NCI-H774 (cell line): ENCODE measurements around the gene SDK2.

Source experiments
- DNase-seq: peaks from one replicate; lab custom pipeline; 2025; lab: John Stamatoyannopoulos, UW

SDK2 gene

DNA sequence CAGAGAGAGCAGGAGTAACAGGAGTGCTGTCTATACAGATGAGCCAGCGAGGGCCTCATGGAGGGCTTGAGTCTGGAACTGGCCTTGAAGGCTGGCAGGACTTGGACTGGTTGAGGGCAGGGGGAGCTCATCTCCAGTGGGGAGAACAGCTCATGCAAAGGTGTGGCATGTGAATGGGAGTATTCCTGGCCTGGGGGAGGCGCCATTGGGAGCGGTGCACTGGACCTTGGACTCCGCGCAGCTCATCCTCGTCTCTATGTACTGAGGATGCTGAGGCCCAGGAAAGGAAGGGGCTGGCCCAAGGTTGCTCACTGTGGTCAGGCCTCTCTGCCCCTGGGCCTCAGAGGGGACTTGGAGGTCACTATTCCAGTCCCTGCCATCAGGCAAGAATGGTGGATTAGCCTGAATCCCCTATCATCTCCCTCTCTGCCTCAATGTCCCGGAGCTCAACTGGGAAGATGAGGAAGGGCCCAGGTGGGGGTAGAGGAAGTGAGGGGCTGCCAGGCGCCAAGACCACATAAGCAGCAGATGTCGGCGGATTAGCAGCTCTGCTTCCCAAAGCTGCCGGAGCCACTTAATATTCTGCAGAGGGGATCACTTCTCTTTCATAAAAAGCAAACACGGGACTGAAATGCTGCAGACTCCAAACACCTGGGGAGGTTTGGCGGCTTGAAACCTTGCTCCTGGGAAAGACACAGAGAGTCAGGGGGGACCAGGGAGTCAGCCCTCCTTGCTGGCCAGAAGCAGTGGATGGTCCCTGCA, 88.9 kb downstream of the SDK2 start:
- no peak for DNase-seq

DNA sequence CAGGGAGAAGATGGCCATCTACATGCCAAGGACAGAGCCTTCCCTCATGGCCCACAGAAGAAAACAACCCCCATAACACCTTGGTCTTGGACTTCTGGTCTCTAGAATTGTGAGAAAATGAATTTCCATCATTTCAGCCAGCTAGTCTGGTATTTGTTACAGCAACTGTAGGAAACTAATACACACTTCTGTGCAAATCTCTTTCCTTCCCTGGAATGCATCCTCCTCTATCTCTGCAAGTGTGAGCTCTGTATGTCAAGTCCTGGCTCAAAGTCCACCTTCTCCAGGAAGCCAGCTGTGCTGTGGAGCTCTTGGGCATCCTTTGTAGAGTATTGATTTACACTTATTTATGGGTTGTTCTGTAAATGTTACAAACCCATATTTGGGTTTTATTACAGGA, 89.7 kb downstream of the SDK2 start:
- DNase-seq, result no peak

DNA sequence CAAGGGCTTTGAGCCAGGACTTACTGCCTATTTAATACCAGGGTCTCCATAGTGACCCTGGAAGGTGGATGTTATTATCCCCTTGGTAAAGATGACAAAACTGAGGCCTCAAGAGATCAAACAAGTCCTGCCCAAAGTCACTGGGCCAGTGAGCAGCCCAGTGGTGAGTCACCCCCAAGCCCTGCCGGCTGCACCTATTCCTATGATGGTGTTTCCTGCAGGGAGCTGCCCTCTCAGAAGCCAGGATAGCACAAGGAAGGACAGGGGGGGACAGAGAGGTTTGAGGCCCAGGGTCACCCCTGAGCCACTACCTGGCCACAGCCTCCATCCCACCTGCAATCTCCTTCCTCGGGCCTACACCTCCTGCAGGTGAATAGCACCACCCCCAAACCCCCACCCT, 90.9 kb downstream of the SDK2 start:
- DNase-seq, result no peak

DNA sequence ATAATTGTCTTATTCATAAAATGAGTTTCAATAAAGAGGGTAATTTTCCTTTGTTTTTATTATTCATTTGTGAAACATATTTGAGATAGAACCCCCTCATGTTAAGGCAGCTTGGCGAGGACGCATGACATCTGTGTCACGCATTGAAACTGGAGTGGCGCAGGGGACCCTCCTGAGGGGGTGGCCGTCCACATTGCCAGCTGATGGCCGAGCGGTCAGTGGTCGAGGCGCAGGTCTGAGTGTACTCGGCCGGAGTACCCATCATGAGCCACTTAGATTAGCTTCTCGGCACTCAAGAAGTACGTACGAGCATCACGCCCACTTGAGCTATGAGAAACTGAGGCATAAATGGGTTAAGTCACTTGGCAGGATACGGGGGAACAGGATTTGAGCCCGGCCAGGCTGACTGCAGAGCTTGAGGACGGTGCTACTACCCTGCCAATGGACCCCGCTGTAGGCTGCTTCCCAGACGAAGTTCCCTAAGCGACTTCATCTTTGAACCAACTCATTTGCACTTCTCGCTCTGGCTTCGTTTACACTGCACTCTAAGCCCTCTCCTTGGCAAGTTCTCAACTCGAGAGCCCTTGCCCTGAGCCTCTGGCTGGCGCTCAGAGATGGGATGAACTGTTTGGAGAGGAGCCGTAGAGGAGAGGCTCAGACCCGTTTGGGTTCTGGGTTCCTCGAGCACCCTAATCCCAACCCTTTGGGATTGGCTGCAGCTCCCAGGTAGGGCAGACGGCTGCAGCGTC, 91.8 kb downstream of the SDK2 start:
- DNase-seq, result no peak

DNA sequence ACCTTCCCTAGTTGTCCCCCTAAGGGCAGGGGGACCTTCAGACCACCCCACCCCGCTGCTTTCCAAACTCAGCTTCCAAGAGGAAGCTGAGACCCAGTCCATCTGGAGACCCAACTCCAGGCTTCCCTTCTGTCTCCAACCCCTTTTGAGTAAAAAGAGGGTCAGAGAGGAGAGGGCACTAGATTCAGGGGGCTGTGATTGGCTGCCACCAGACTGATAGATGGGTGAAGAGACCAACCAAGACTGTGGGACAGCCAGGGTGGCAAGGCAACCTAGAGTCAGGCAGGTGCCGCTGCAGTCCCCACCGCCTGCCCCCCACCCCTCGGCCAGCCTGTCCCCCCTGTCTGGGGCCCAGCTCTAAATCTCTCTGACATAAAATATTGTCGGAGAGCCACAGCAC, 92.5 kb downstream of the SDK2 start:
- no peak for DNase-seq

DNA sequence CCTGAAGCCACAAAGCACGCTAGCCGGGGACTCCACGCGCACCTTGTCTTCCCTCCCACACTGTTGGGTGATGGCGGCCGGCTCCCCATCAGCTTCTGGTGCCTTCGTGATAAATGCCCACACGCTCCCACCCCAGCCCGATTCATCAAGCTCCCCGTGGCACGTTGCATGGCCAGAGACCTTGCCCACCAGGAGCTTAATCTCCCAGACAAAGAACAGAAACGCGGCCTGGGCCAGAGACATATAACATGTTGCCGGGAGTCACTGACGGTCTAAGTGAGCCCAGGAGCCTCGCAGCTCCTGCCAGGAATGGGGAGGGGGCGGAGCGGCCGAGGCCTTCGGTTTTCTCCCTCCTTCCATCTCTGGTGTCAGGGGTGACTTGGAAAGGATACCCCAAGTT, 93.1 kb downstream of the SDK2 start:
- no peak for DNase-seq

DNA sequence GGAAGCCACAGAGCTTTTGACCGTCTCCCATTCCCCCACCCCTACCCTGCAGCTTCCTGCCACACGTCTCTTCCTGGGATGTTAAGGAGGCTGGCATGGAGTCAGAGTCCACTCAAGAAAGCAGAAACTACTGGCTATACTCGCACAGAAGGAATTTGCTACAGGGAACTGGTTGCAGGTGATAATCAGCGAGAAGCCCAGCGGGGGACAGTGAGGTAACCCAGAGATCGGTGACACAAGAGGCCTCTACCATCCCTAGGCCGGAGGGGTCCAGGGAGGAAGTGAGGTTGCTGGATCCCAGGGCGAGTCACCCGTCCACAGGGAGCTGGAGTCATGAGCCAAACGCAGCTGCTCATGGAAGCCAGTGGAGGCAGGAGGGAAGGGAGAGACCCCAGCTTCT, 93.7 kb downstream of the SDK2 start:
- DNase-seq, result no peak

DNA sequence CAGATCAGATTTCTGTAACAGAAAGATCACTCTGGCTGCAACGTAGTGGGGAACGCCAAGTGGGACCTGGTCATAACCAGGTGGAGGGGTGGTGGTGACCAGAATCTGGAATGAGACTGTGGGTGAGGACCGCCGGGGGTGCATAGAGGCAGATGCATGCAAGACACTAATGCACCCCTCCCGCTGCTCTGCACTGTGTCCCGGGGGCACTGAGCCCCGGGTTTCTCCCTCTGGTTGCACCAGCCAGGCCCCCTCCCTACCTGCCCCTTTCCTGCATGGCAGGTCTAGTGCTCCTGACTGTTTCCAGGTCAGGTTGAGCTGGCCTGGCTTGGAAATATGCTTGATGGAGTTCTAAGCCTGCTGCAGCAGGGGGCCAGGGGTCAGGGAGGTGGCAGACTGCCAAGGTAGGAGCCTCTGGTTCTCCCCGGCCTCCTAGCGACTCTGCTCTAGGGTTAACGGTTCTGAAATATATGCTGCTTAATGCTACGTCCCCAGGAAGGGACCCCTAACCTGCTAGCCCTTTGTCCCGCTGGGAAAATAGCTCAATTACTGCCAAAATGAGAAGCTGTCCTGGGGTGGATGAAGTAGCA, 94.3 kb downstream of the SDK2 start:
- DNase-seq, result no peak

DNA sequence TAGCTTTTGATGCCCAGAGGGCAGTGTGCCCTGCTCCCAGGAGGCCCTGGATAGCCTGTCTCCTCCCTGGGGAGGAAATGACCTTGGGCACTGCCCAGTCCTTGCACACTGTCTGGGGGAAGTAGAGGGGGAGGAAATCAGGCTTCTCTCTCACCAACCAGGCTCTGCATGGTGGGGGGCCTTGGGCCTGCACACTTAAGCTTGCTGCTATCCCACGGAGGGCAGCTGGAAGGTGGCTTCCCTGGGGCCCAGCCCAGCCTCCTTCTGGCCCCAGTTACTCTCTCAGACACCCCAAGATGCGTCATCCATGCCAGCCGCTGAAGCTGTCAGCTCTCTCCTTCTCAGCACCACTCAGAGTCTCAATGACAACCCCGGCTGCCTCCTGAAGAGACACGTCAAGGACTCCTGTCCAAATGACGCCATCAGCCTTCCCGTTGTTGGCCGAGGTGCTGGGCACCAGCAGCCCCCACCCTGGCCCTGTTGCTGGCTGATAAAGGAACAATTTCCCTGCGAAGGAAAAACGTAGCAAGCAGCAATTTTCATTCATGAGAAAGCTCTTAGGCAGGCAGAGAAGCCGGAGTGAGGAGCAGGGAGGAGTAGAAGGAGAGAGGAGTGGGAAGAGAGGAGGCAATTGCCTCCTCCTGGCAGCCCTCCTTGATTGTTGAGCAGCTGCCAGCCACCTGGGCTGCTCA, 95.5 kb downstream of the SDK2 start:
- no peak for DNase-seq

DNA sequence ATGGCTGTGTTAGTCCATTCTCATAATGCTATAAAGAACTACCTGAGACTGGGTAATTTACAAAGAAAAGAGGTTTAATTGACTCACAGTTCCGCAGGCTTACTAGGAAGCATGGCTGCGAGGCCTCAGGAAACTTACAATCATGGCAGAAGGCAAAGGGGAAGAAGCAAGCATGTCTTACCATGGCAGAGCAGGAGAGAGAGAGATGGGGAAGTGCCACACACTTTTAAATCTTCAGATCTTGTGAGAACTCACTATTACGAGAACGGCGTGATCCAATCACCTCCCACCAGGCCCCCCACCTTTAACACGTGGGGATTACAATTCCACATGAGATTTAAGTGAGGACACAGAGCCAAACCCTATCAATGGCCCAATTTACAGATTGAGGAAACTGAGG, 96.5 kb downstream of the SDK2 start:
- DNase-seq, result no peak

DNA sequence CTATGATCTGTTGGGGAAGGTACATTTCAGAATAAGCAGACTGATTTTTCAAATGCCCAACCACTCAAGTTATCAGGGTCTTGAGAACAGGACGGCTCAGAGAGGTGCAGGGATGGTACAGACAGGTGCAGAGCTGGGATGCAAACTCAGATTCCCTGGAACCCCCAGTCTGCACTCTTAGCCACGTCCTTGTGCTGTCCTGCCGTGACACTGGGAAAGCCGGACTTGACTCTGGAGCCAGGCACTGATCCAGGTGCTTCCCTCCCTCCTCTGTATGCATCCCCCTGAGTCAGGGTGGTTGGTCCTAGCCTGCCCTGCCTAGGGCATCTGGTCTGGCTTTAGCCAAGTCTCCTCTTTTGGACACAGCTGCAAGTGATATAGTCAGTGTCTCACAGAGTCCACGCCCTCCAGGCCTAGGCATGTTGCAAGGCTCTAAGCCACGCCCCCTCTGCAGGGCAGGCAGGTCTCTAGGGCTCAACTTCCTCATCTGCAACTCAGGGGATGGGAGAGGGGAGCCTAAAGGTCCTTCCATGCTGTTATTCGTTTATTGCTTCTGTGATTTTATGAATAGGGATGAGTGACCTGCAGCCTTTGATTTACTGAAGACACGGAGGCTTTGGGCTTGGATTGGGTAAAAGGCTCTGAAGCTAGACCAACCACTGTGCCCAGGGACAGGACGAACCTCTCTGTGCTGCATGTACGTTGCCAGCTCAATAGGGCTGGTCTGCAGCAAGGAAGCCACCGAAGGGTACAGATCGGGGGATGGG, 97.3 kb downstream of the SDK2 start:
- DNase-seq, result peak; percentile 40

DNA sequence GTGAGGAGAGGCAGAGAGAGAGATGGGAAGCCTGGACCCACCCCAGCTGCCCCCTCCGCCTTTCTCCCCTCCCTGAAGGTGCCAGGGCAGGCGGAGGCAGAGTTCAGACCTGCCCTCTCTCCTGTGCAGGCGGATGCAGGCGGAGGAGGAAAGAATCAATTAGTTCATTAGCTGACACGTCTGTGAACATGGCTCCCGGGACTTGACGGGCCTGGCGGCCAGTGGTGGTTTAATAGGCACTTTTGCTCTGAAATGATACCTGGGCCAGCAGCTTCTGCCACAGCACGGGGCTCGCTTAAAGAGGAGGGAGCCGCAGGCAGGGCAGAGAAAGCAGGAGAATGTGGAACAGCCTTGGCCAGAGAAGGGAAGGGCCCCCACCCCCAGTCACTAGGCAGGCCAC, 98.1 kb downstream of the SDK2 start:
- no peak for DNase-seq

DNA sequence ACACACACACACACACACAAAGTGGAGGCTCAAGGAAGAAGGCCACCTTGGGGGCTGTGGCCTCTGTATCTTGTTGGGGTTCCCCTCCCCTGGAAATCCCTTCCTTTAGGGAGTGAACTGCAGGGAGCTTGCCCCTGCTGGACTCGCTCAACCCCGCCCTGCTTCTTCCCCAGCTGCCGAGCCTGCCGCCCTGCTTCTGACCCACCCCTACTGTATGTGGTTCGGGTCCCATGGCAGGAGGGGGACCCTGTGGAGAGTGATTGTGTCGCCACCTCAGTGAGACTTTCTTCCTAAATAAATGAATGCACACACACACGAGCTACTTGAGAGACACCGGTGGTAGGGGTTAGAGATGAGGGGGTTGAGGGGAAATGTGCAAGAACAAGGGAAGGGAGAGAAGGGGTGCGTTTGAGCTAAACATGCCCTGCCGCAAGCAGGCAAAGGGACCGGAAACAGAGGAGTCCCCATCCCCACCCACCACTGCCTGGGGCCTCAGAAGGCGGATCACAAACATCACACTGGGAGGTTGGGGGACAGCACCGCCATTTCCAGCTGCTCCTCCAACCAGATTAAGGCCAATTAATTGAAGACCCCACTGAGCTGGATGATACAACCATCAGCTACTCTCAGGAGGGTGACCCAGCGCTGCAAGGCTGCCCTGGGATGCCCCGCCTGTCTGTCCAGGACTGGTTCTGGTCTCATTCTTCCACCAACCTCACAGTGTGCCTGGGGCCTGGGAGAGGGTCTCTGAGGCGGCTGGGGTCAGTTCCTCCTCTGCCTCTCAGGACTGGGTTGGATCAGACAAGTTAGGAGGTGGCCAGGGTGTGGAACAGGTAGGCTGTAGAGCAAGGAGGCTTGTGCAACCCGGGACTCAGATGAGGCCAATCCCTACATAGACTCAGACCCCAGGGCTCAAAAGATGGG, 98.9 kb downstream of the SDK2 start:
- no peak for DNase-seq

DNA sequence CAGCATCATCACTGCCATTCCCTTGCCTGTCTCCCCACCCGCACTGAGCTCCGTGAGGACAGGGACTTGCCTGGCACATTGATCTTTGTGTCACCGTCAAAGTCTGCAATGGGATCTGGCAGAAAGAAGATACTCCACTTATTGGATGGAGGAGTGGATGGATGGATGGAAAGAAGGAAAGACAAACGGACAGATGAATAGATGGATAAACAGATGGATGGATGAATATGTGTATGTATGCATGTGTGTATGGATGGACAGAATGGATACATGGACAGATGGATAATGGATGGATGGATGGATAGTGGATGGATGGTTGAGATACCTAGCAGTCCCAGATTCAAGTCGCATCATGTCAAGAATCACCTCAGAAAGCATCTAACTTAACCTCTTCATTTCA, 99.9 kb downstream of the SDK2 start:
- DNase-seq, result no peak

DNA sequence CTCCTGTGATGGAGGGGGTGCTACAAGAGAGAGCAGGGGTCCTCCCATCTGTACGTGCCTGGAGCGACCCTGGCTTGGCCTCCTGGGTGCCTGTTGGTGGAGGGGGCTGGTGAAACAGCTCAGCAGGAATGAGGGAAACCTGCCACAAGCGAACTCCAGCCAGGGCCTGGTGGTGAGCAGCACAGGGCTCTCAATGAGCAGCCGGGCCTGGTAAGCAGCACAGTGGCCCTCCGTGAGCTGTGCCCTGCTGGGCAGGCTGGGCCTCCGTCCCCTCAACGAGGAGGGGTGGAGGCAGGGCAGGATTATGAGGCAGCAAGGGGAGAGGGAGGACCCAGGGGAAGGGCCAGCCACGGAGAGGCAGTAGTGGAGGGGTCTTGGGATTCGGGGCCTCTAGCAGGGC, 101.9 kb downstream of the SDK2 start:
- no peak for DNase-seq

DNA sequence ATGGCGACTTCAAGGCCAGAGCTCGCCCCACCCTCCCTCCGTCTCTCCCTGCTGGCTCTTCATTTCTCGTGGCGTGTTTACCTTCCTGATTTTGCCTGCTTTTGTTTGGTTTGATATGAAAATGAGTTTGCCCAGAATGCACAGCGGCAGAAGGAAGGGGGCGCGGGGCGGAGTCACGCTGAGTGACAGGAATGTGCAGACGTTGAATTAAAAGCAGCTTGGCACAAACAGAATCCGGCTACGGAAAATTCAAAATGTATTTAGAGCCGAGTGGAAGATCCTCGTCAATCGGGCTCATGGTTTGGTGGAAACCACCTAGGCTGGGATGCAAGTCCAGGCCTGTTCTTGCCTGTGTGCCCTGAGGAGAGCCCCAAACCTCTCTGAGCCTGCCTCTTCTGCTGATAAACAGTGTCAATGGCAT, 102.7 kb downstream of the SDK2 start:
- no peak for DNase-seq

DNA sequence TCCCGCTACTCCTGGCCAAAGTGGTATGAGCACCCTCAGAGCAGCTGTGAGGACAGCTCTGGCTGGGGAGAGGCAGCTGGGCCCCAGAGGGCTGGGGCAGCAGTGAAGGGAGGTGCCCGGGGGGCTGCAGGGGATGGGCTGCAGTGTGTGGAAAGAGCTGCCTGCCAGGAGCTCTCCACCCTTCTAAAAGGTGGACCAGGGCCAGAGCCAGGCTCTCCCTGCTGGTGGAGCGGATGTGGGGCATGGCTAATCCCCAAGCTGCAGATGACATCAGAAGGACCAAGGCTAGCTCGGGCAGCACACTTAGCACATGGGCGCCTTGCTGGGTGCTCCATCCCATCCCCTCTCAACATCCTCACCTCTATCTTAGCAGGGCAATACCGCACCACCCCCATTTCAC, 103.1 kb downstream of the SDK2 start:
- no peak for DNase-seq

DNA sequence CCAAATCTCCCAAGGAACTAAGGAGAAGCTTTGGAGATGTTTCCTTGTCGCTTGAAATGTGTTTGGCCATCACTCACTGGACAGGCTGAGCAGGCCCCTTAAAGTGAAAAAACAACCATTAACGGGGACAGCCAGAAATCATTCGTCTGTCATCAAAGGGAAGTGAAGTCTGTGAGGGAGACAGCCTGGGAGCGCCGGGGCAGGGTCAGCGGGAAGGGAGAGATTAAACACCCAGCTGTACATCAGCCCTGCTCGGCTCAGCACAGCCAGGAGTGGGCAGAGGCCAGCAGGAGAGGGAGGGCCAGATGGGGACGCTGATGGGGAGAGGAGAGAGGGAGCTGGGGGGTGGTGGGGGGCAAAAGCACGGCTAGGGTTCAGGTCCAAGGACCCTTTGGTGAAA, 105.1 kb downstream of the SDK2 start:
- DNase-seq, result no peak

DNA sequence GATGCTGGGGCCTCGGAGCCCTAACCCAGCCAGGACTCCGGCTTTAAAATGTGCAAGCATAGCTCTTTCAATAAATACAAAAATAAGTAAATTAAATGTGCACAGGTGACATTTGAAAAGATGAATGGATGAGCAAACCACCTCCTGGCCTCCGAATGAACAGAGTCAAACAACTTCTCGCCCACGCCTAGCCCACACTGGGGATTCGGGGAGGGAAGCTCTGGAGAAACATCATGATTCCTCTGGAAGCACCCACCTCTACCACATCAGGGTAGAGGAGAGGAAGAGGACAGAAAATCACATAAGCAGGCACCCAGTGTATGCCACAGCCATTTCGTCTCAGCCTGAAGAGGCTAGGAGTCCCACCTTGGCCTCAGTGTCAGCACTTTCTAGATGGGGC, 105.8 kb downstream of the SDK2 start:
- no peak for DNase-seq

DNA sequence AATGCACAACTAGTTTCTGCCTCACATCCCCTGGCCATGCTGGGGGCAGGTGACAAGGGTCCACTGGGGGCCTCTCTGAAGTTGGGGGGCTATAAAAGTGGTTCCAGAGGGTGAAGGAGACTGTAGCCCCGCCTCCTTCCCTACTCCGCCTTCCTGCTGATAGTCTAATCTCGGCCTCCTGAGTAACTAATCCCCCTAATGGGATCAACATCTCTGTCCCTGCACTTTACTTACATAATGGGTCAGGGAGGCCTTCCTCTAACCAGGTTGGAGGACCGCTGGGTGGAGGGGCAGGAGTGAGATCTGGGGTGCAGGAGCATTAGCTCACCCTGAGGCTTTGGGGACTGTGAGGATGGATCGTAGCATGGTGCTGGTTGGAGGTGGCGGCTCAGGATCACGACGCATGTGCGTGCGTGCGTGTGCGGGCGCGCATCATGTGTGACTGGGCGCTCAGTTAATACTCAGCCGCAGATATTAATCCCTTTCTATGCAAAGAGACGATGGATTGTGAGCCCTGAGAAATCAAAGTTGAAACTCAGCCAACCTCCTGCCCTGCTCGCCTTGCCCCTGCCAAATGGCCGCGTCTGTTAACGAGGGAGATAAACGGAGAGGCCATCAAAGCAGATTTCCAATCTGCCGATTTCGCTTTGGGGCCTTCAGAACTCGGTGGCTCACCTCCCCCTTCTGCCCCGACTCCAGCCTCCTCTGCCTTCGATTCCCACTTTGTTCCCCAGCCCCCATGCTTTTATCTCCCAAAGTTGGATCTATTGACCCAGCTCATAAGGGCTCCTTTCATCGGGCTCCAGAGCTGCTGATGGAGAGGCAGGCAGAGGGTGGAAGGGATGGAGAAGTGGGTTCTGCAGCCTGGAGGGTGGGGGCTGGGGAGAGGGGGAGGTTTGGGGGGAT, 107.3 kb downstream of the SDK2 start:
- DNase-seq, result no peak
